Measurements from ENCODE around the gene CARS1.

The CARS1 gene

GRCh38 chr11:3042496-3043314 lies 14.5 kb downstream of the CARS1 start:
- Histone ChIP-seq H3F3A (ENCODE audit: low read depth) (no peaks in the 10 kb centered on the region), H4K20me1 (ENCODE audit: insufficient read depth, low read length, poor library complexity, severe bottlenecking) (peaks cover 3% of the 10 kb centered on the region), H3K4me1 (ENCODE audit: insufficient read depth, low read length, poor library complexity, severe bottlenecking) (no peaks in the 10 kb centered on the region), H3K9ac (ENCODE audit: low read depth, low read length, poor library complexity, severe bottlenecking) (no peak overlapping the region), H3K9me3 (ENCODE audit: insufficient read depth, low read depth, low read length) (no peaks in the 10 kb centered on the region), H3K4me2 (ENCODE audit: low read depth, low read length, poor library complexity, severe bottlenecking) (no peak overlapping the region), H2AFZ (ENCODE audit: low read length) (no peak overlapping the region), H3K27me3 (ENCODE audit: insufficient read depth, low read length, poor library complexity, severe bottlenecking) (no peaks in the 10 kb centered on the region), H3K4me3 (ENCODE audit: low read length, poor library complexity, severe bottlenecking) (no peak overlapping the region), H3K36me3 (ENCODE audit: insufficient read depth, low read length) (peaks cover 45% of the 10 kb centered on the region; the same call in 1 of the 2 replicates), H3K9me2 (replicated peaks; ENCODE audit: low read depth, low read length) (no peaks in the 10 kb centered on the region), H3K79me2 (ENCODE audit: insufficient read depth, low read length) (peaks cover 17% of the 10 kb centered on the region; the same call in 1 of the 2 replicates)
- TF ChIP-seq CTCF (conservative IDR thresholded peaks at IDR 0.05; ENCODE audit: low read length) (no peak), EZH2phosphoT487 (IDR thresholded peaks at IDR 0.05; ENCODE audit: borderline replicate concordance) (no peak)

GRCh38 chr11:3041699-3042441 lies 15.4 kb downstream of the CARS1 start:
- H3K9ac ChIP-seq (ENCODE audit: low read depth, low read length, poor library complexity, severe bottlenecking): no peak overlapping the region
- peaks cover 11% of the 10 kb centered on the region; the same call in 1 of the 2 replicates for H3K79me2 ChIP-seq (ENCODE audit: insufficient read depth, low read length)
- TF ChIP-seq CTCF (conservative IDR thresholded peaks at IDR 0.05; ENCODE audit: low read length): no peak
- TF ChIP-seq EZH2phosphoT487 (IDR thresholded peaks at IDR 0.05; ENCODE audit: borderline replicate concordance): no peak
- H3K4me3 ChIP-seq (ENCODE audit: low read length, poor library complexity, severe bottlenecking): no peak overlapping the region
- no peaks in the 10 kb centered on the region for H3K9me3 ChIP-seq (ENCODE audit: insufficient read depth, low read depth, low read length)
- H2AFZ ChIP-seq (ENCODE audit: low read length): no peak overlapping the region
- H3K4me1 ChIP-seq (ENCODE audit: insufficient read depth, low read length, poor library complexity, severe bottlenecking): no peaks in the 10 kb centered on the region
- peaks cover 53% of the 10 kb centered on the region for H3K36me3 ChIP-seq (ENCODE audit: insufficient read depth, low read length)
- no peaks in the 10 kb centered on the region for H3K27me3 ChIP-seq (ENCODE audit: insufficient read depth, low read length, poor library complexity, severe bottlenecking)
- no peaks in the 10 kb centered on the region for H3K9me2 ChIP-seq (replicated peaks; ENCODE audit: low read depth, low read length)
- no peak overlapping the region for H3K4me2 ChIP-seq (ENCODE audit: low read depth, low read length, poor library complexity, severe bottlenecking)
- H4K20me1 ChIP-seq (ENCODE audit: insufficient read depth, low read length, poor library complexity, severe bottlenecking): peaks cover 3% of the 10 kb centered on the region
- H3F3A ChIP-seq (ENCODE audit: low read depth): no peaks in the 10 kb centered on the region

GRCh38 chr11:3040881-3041280 lies 16.3 kb downstream of the CARS1 start:
- TF ChIP-seq CTCF (conservative IDR thresholded peaks at IDR 0.05; ENCODE audit: low read length) (no peak), EZH2phosphoT487 (IDR thresholded peaks at IDR 0.05; ENCODE audit: borderline replicate concordance) (no peak)
- peaks cover 3% of the 10 kb centered on the region for H4K20me1 ChIP-seq (ENCODE audit: insufficient read depth, low read length, poor library complexity, severe bottlenecking)
- H3K27me3 ChIP-seq (ENCODE audit: insufficient read depth, low read length, poor library complexity, severe bottlenecking): no peaks in the 10 kb centered on the region
- H3K9ac ChIP-seq (ENCODE audit: low read depth, low read length, poor library complexity, severe bottlenecking): no peak overlapping the region
- H3F3A ChIP-seq (ENCODE audit: low read depth): no peaks in the 10 kb centered on the region
- peaks cover 63% of the 10 kb centered on the region for H3K36me3 ChIP-seq (ENCODE audit: insufficient read depth, low read length)
- no peaks in the 10 kb centered on the region for H3K4me1 ChIP-seq (ENCODE audit: insufficient read depth, low read length, poor library complexity, severe bottlenecking)
- H3K9me2 ChIP-seq (replicated peaks; ENCODE audit: low read depth, low read length): no peaks in the 10 kb centered on the region
- no peak overlapping the region for H3K4me2 ChIP-seq (ENCODE audit: low read depth, low read length, poor library complexity, severe bottlenecking)
- peaks cover 6% of the 10 kb centered on the region; the same call in 1 of the 2 replicates for H3K79me2 ChIP-seq (ENCODE audit: insufficient read depth, low read length)
- H2AFZ ChIP-seq (ENCODE audit: low read length): no peak overlapping the region
- H3K9me3 ChIP-seq (ENCODE audit: insufficient read depth, low read depth, low read length): no peaks in the 10 kb centered on the region
- no peak overlapping the region for H3K4me3 ChIP-seq (ENCODE audit: low read length, poor library complexity, severe bottlenecking)
